Endothelial cell of umbilical vein (primary cell): ENCODE data around the gene SGTA. TPM values are rescaled to one million over a fixed set of nuclear protein-coding genes. Genes with fewer than 3 reads are reported as not detected.

Experiments
- BruUV-seq: library from RNA; stranded (reverse); fragments of 400-500 nt; replicated peaks from 2 replicates; lab custom pipeline; 2021; lab: Mats Ljungman, UMichigan
- CTCF ChIA-PET: fragments of 300-600, 350-600 bp; sonication (Branson Sonifier 250); formaldehyde crosslinking; loops from one replicate; lab custom pipeline; 2021; ENCODE audit warnings: antibody characterized with exemption, inconsistent platforms; lab: Charles Lee
- POLR2A ChIA-PET: fragments of 300-600, 350-600 bp; sonication (Branson Sonifier 250); formaldehyde crosslinking; loops from one replicate; lab custom pipeline; 2021; ENCODE audit warnings: antibody characterized with exemption, inconsistent platforms; lab: Charles Lee
- DNase-seq: peaks from one replicate; pipeline ENCODE4 v3.0.0-alpha.2; 2011; ENCODE audit warnings: low read depth, low spot score
- FAIRE-seq: peaks from 2 replicates; lab custom pipeline; 2011; peaks lifted over from hg19 to GRCh38; lab: Jason Lieb, UNC
- H2AFZ ChIP-seq: 2 replicates; pipeline ENCODE4 v1.6.0; 2012; ENCODE audit warnings: low read depth, low read length, control low read depth, inconsistent platforms
- H3K27ac ChIP-seq: 2 replicates; pipeline ENCODE4 v1.5.1; 2011; ENCODE audit warnings: low read depth, mild to moderate bottlenecking, control low read depth, low read length, moderate library complexity; ENCODE audit not compliant: insufficient read depth
- H3K27me3 ChIP-seq, 2 experiments: 2 replicates each; pipeline versions ENCODE4 v1.6.0 to v1.6.1; 2011; ENCODE audit warnings: low read length in 2 of 2, mixed read lengths in 1 of 2; ENCODE audit not compliant: control insufficient read depth in 2 of 2, insufficient read depth in 2 of 2
- H3K36me3 ChIP-seq, 2 experiments: 2 replicates in 1 of 2; 3 replicates in 1 of 2; pipeline ENCODE4 v1.5.1; 2011; ENCODE audit warnings: low read length in 2 of 2, mild to moderate bottlenecking in 1 of 2, moderate library complexity in 1 of 2; ENCODE audit not compliant: control insufficient read depth in 2 of 2, insufficient read depth in 2 of 2; ENCODE audit errors: extremely low read depth in 1 of 2
- H3K4me1 ChIP-seq: 3 replicates; pipeline ENCODE4 v1.5.1; 2011; ENCODE audit warnings: mild to moderate bottlenecking, low read length; ENCODE audit not compliant: control insufficient read depth, insufficient read depth; ENCODE audit errors: extremely low read depth
- H3K4me2 ChIP-seq: 2 replicates; pipeline ENCODE4 v1.6.1; 2011; ENCODE audit warnings: low read length, control low read depth, mixed read lengths; ENCODE audit not compliant: insufficient read depth
- H3K4me3 ChIP-seq, 3 experiments: fragments of 200-600 bp in 1 of 3; sonication (generic), shearing (Covaris generic) in 1 of 3; replicated peaks in 1 of 3; 2 replicates each; pipeline ENCODE4 v1.5.1; 2011 to 2016; ENCODE audit warnings: control low read depth in 3 of 3, low read length in 3 of 3, mild to moderate bottlenecking in 2 of 3, inconsistent platforms in 1 of 3, low read depth in 1 of 3, moderate library complexity in 1 of 3; ENCODE audit not compliant: insufficient read depth in 1 of 3
- H3K79me2 ChIP-seq: 2 replicates; pipeline ENCODE4 v1.6.0; 2012; ENCODE audit warnings: low read length, inconsistent platforms; ENCODE audit not compliant: control insufficient read depth, insufficient read depth
- H3K9ac ChIP-seq: replicated peaks from 2 replicates; pipeline ENCODE3; 2011; ENCODE audit warnings: low read length, control low read depth; ENCODE audit not compliant: insufficient read depth; ENCODE audit errors: extremely low read depth
- H3K9me1 ChIP-seq: replicated peaks from 3 replicates; pipeline ENCODE4 v1.6.0; 2011; ENCODE audit warnings: mild to moderate bottlenecking, low read length; ENCODE audit not compliant: control insufficient read depth, insufficient read depth; ENCODE audit errors: extremely low read depth
- H3K9me3 ChIP-seq: replicated peaks from 2 replicates; pipeline ENCODE4 v1.5.1; 2012; ENCODE audit warnings: low read length, inconsistent platforms; ENCODE audit not compliant: control insufficient read depth, insufficient read depth
- H4K20me1 ChIP-seq: replicated peaks from 2 replicates; pipeline ENCODE3; 2011; ENCODE audit warnings: mild to moderate bottlenecking, low read length; ENCODE audit not compliant: control insufficient read depth, insufficient read depth; ENCODE audit errors: extremely low read depth
- EZH2 ChIP-seq: IDR thresholded peaks from 2 replicates; pipeline ENCODE4 v1.6.1; 2012; ENCODE audit warnings: borderline replicate concordance, low read depth, mild to moderate bottlenecking, moderate library complexity, low read length, inconsistent platforms; ENCODE audit not compliant: severe bottlenecking
- FOS ChIP-seq: IDR thresholded peaks from 2 replicates; pipeline ENCODE4 v1.6.1; 2011; ENCODE audit warnings: mild to moderate bottlenecking, low read length, moderate library complexity, borderline replicate concordance; ENCODE audit not compliant: insufficient read depth
- GATA2 ChIP-seq: IDR thresholded peaks from 2 replicates; pipeline ENCODE4 v1.7.0; 2011; ENCODE audit warnings: low read depth, mild to moderate bottlenecking, moderate library complexity, mixed read lengths, low read length; ENCODE audit not compliant: insufficient read length, insufficient read depth
- JUN ChIP-seq: IDR thresholded peaks from 2 replicates; pipeline ENCODE4 v1.6.1; 2011; ENCODE audit warnings: borderline replicate concordance, low read depth; ENCODE audit not compliant: insufficient read length, insufficient read depth
- MYC ChIP-seq: IDR thresholded peaks from one replicate; pipeline ENCODE4 v1.6.1; 2011; ENCODE audit warnings: mild to moderate bottlenecking, low read depth, low read length
- POLR2A ChIP-seq: IDR thresholded peaks from 2 replicates; pipeline ENCODE4 v1.6.1; 2012; ENCODE audit warnings: low read depth, mild to moderate bottlenecking, control low read depth, low read length
- POLR2AphosphoS5 ChIP-seq: IDR thresholded peaks from 2 replicates; pipeline ENCODE4 v1.6.1; 2012; ENCODE audit warnings: low read depth, mild to moderate bottlenecking, control low read depth, low read length, moderate library complexity; ENCODE audit not compliant: insufficient read depth
- dilution Hi-C: fragments of 300-500 bp; cut with MboI; formaldehyde crosslinking; loops from one replicate; pipeline ENCODE4 v1.15.0; 2019; ENCODE audit warnings: low sequenced_read_pairs; ENCODE audit not compliant: extremely low pct_ligation_motif_present
- intact Hi-C: fragments of 100-400 bp; cut with micrococcal nuclease; formaldehyde crosslinking; loops from one replicate; pipeline ENCODE4 v1.10.0; 2022
- polyA plus RNA-seq, 4 experiments: library from polyadenylated mRNA; depleted of rRNA in 3 of 4; stranded (reverse) in 3 of 4; unstranded in 1 of 4; fragments of >200 nt; gene quantifications; 2 replicates each; pipeline versions ENCODE4 v1.2.1 to v1.2.3, GENCODE V29; 2011 to 2012; ENCODE audit warnings: missing spikeins in 1 of 4
- total RNA-seq: library from RNA; stranded (reverse); gene quantifications from 2 replicates; pipeline ENCODE4 v1.2.3, GENCODE V29; 2021
- TF ChIP-seq, protein P1 (sequence below): IDR thresholded peaks from 2 replicates; pipeline ENCODE4 v1.6.1; 2011; ENCODE audit not compliant: insufficient read depth, insufficient read length
- TF ChIP-seq, protein P2 (sequence below), 2 donors: IDR thresholded peaks; 1 replicate in 1 of 2; 2 replicates in 1 of 2; pipeline ENCODE4 v1.5.1; 2011; ENCODE audit warnings: low read length in 2 of 2, mild to moderate bottlenecking in 2 of 2, moderate library complexity in 2 of 2, control low read depth in 1 of 2, inconsistent platforms in 1 of 2, low read depth in 1 of 2; ENCODE audit not compliant: insufficient read depth in 1 of 2; ENCODE audit errors: extremely low read depth in 1 of 2

SGTA gene
- total and polyA plus RNA-seq, 2 donors (not counting 3 experiments of a cell fraction or from before 2014, with no cell fraction given) = 76.5 to 119 TPM

DNA sequence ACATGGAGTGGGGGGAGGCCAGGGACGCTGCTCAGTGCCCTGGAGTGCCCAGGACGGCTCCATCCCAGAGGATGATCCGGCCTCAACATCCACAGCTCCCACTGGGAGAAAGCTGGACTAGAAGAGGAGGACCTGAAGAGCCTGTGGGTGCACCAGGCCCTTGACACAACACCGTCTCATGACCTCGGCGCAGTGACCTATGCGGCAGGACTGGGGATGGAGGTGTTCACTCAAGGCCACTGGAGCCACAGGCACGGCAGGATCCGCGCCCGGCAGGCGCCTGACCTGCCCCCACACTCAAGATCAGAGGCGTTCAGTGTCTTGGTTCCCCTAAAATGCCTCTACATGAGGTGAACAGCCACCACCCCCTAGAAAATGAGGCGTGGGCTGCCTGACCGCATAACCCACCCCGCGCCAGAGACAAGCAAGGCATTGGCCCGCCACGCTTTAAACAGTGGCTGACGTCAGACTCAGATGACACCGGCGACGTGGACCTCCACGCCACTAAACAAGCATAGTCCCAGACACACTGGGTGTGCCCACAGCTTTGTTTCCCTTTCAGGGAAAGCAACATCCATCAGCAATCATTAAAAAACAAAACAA is 8.0 kb downstream of the SGTA start:
- dilution Hi-C loops = no loop called here
- peaks cover 0 to 3% of the 10 kb centered on the region in 2 experiments for H3K36me3 ChIP-seq
- H2AFZ ChIP-seq = no peak overlapping the region
- H3K9ac ChIP-seq = no peak overlapping the region
- peak overlapping the region; percentile 57 for H3K4me2 ChIP-seq
- FAIRE-seq (no peak), DNase-seq (no peak)
- BruUV-seq = no TSS peak
- no peaks in the 10 kb centered on the region for H3K27me3 ChIP-seq
- no peak overlapping the region for H3K4me3 ChIP-seq
- no peak for TF ChIP-seq JUN
- TF ChIP-seq FOS = no peak
- TF ChIP-seq POLR2A = no peak
- no peak for TF ChIP-seq MYC
- TF ChIP-seq GATA2 = no peak
- no peak for TF ChIP-seq POLR2AphosphoS5
- TF ChIP-seq EZH2 = no peak
- TF ChIP-seq, protein P1, sequence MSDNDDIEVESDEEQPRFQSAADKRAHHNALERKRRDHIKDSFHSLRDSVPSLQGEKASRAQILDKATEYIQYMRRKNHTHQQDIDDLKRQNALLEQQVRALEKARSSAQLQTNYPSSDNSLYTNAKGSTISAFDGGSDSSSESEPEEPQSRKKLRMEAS = no peak
- TF ChIP-seq, protein P2, sequence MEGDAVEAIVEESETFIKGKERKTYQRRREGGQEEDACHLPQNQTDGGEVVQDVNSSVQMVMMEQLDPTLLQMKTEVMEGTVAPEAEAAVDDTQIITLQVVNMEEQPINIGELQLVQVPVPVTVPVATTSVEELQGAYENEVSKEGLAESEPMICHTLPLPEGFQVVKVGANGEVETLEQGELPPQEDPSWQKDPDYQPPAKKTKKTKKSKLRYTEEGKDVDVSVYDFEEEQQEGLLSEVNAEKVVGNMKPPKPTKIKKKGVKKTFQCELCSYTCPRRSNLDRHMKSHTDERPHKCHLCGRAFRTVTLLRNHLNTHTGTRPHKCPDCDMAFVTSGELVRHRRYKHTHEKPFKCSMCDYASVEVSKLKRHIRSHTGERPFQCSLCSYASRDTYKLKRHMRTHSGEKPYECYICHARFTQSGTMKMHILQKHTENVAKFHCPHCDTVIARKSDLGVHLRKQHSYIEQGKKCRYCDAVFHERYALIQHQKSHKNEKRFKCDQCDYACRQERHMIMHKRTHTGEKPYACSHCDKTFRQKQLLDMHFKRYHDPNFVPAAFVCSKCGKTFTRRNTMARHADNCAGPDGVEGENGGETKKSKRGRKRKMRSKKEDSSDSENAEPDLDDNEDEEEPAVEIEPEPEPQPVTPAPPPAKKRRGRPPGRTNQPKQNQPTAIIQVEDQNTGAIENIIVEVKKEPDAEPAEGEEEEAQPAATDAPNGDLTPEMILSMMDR (IDR thresholded peaks at IDR 0.05; ENCODE audit: extremely low read depth in 1 of 2, insufficient read depth in 1 of 2, low read depth in 1 of 2, low read length in 2 of 2) = no peak
- no peaks in the 10 kb centered on the region for H3K9me1 ChIP-seq
- no peaks in the 10 kb centered on the region for H3K4me1 ChIP-seq
- CTCF ChIA-PET = interaction anchor here (1.0 to 1.2 kb wide), 2 partner anchors 127 to 187 kb away, joined by 3 to 4 read pairs; no protein-coding TSS in a partner anchor
- POLR2A ChIA-PET = no interaction called here
- H4K20me1 ChIP-seq = no peaks in the 10 kb centered on the region
- peaks cover 90% of the 10 kb centered on the region for H3K79me2 ChIP-seq
- H3K9me3 ChIP-seq = no peaks in the 10 kb centered on the region
- intact Hi-C loops = no loop called here
- H3K27ac ChIP-seq = peak overlapping the region; percentile 62
